Mesenchymal stem cell (in vitro differentiated cells and primary cell): ENCODE measurements around the gene SF3B3.

Experiments used
- DNase-seq: peaks from one replicate; pipeline ENCODE4 v3.0.0-alpha.2; 2013
- H2AFZ ChIP-seq: one replicate; pipeline ENCODE4 v1.6.1; 2013; ENCODE audit warnings: low read depth, mild to moderate bottlenecking, control low read depth, inconsistent platforms, low read length, moderate library complexity
- H2AK5ac ChIP-seq: 2 replicates; pipeline ENCODE4 v1.6.1; 2013; ENCODE audit warnings: low read length, moderate library complexity, mild to moderate bottlenecking, inconsistent platforms; ENCODE audit not compliant: severe bottlenecking
- H2BK120ac ChIP-seq: one replicate; pipeline ENCODE4 v1.6.1; 2013; ENCODE audit warnings: low read depth, mild to moderate bottlenecking, inconsistent platforms, low read length, moderate library complexity
- H2BK12ac ChIP-seq, 2 experiments: one replicate each; pipeline ENCODE4 v1.6.1; 2013; ENCODE audit warnings: inconsistent platforms in 2 of 2, low read length in 2 of 2, mild to moderate bottlenecking in 2 of 2, moderate library complexity in 2 of 2, control low read depth in 1 of 2
- H2BK15ac ChIP-seq: one replicate; pipeline ENCODE4 v1.6.1; 2013; ENCODE audit warnings: mild to moderate bottlenecking, low read depth, inconsistent platforms; ENCODE audit not compliant: poor library complexity, severe bottlenecking
- H2BK5ac ChIP-seq: 2 replicates; pipeline ENCODE4 v1.6.1; 2013; ENCODE audit warnings: low read depth, mild to moderate bottlenecking, low read length, control low read depth, inconsistent platforms; ENCODE audit not compliant: poor library complexity, severe bottlenecking
- H3K14ac ChIP-seq, 2 experiments: one replicate each; pipeline ENCODE4 v1.6.1; 2013; ENCODE audit warnings: inconsistent platforms in 2 of 2, low read length in 2 of 2, control low read depth in 1 of 2, mild to moderate bottlenecking in 1 of 2, moderate library complexity in 1 of 2
- H3K18ac ChIP-seq, 2 experiments: one replicate each; pipeline ENCODE4 v1.6.1; 2013; ENCODE audit warnings: inconsistent platforms in 2 of 2, low read length in 2 of 2, control low read depth in 1 of 2, low read depth in 1 of 2, mild to moderate bottlenecking in 1 of 2
- H3K23ac ChIP-seq, 2 experiments: one replicate each; pipeline ENCODE4 v1.6.1; 2013; ENCODE audit warnings: inconsistent platforms in 2 of 2, low read length in 2 of 2, mild to moderate bottlenecking in 2 of 2, moderate library complexity in 2 of 2, control low read depth in 1 of 2
- H3K27ac ChIP-seq: 2 replicates; pipeline ENCODE4 v1.5.1; 2013; ENCODE audit warnings: mild to moderate bottlenecking, moderate library complexity, low read length, control low read depth, inconsistent platforms; ENCODE audit not compliant: poor library complexity, severe bottlenecking
- H3K27me3 ChIP-seq, 2 experiments: 2 replicates each; pipeline versions ENCODE4 v1.6.1 to v1.7.0; 2013; ENCODE audit warnings: low read length in 2 of 2, mild to moderate bottlenecking in 2 of 2, moderate library complexity in 2 of 2, control low read depth in 1 of 2, inconsistent platforms in 1 of 2; ENCODE audit not compliant: control insufficient read depth in 1 of 2, insufficient read depth in 1 of 2
- H3K36me3 ChIP-seq, 2 experiments: 2 replicates each; pipeline versions ENCODE4 v1.6.1 to v1.7.0; 2013; ENCODE audit warnings: low read length in 2 of 2, control low read depth in 1 of 2, inconsistent platforms in 1 of 2, low read depth in 1 of 2, mild to moderate bottlenecking in 1 of 2; ENCODE audit not compliant: insufficient read depth in 2 of 2, control insufficient read depth in 1 of 2
- H3K4ac ChIP-seq, 2 experiments: one replicate each; pipeline ENCODE4 v1.6.1; 2013; ENCODE audit warnings: inconsistent platforms in 2 of 2, low read length in 2 of 2, mild to moderate bottlenecking in 2 of 2, moderate library complexity in 2 of 2, control low read depth in 1 of 2, low read depth in 1 of 2
- H3K4me1 ChIP-seq: 2 replicates; pipeline ENCODE4 v1.6.1; 2013; ENCODE audit warnings: low read depth, low read length, control low read depth; ENCODE audit not compliant: control insufficient read depth, insufficient read depth
- H3K4me2 ChIP-seq: 2 replicates; pipeline ENCODE4 v1.6.1; 2013; ENCODE audit warnings: low read length, mild to moderate bottlenecking, inconsistent platforms; ENCODE audit not compliant: poor library complexity, severe bottlenecking
- H3K4me3 ChIP-seq, 2 experiments: 2 replicates each; pipeline versions ENCODE4 v1.5.1 to v1.7.0; 2013; ENCODE audit warnings: low read length in 2 of 2, mild to moderate bottlenecking in 2 of 2, control low read depth in 1 of 2, low read depth in 1 of 2; ENCODE audit not compliant: insufficient read depth in 1 of 2
- H3K79me1 ChIP-seq: replicated peaks from 2 replicates; pipeline ENCODE4 v1.6.1; 2013; ENCODE audit warnings: mild to moderate bottlenecking, control low read depth, low read length, inconsistent platforms; ENCODE audit not compliant: poor library complexity, severe bottlenecking
- H3K9ac ChIP-seq: 2 replicates; pipeline ENCODE4 v1.7.0; 2013; ENCODE audit warnings: mild to moderate bottlenecking, low read length, moderate library complexity
- H3K9me3 ChIP-seq: 2 replicates; pipeline ENCODE4 v1.7.0; 2013; ENCODE audit warnings: mild to moderate bottlenecking, low read length; ENCODE audit not compliant: control insufficient read depth
- H4K8ac ChIP-seq: one replicate; pipeline ENCODE4 v1.6.1; 2013; ENCODE audit warnings: inconsistent platforms, mild to moderate bottlenecking, low read length, moderate library complexity
- H4K91ac ChIP-seq: one replicate; pipeline ENCODE4 v1.6.1; 2013; ENCODE audit warnings: mild to moderate bottlenecking, low read length, inconsistent platforms
- WGBS: methylation state at CpG from one replicate; pipeline ENCODE4 v1.1.7; 2013; ENCODE audit warnings: mixed read lengths; 5-methylcytosine and 5-hydroxymethylcytosine counted together

SF3B3 gene

DNA sequence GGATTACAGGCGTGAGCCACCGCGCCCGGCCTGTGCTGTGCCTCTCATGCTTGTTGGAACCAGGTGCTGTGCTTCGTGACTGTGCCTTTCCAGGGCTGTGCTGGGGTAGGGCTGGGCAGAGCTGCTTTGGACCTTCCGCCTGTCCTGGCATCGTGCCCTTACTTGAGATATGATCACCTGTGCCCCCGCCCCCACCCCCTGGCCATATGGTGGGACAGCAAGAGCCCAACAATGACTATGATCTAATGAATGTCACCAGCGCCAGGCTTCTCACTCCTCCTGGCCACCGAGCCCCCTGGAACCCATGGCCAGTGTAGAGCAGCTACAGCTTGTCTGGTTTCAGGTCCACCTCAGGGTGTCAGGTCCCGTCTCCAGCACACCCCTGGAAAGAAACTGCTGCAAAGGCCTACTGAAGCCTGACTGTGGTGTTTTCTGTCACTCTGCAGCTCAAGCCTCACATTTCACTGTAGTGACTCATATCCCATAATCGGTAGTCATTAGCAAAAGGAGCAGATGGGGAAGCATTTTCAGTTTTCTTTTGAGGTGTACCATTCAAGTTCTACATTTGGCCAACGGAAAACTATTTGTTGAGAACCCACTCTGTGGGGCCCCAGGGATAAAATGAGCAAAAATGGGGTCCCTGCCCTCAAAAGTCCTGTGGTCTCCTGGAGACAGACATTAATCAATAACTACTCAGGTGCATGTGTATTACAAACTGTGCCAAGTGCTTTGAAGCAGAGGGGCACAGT is 47.2 kb upstream of the SF3B3 start:
- H3K4me3 ChIP-seq = no peak overlapping the region
- peak overlapping the region; percentile 89 for H4K91ac ChIP-seq
- peak overlapping the region; percentile 7 to 77 for H2BK12ac ChIP-seq
- 65% methylated on average over 13 of the region's 13 CpGs for WGBS
- H3K27ac ChIP-seq = peak overlapping the region; percentile 97
- peak overlapping the region; percentile 56 to 89 for H3K18ac ChIP-seq
- H2AFZ ChIP-seq = no peak overlapping the region
- H3K23ac ChIP-seq = peak overlapping the region in 1 of 2 experiments; percentile 16
- peak overlapping the region; percentile 74 for H2BK120ac ChIP-seq
- H2AK5ac ChIP-seq = peak overlapping the region; percentile 94
- H3K4ac ChIP-seq = peak overlapping the region; percentile 0 to 82
- peak overlapping the region; percentile 70 for H4K8ac ChIP-seq
- no peak overlapping the region for H2BK5ac ChIP-seq
- no peaks in the 10 kb centered on the region for H3K79me1 ChIP-seq
- peak overlapping the region; percentile 78 for H3K9ac ChIP-seq
- peaks cover 37% of the 10 kb centered on the region for H3K4me1 ChIP-seq
- DNase-seq = peak; percentile 79
- no peaks in the 10 kb centered on the region for H3K9me3 ChIP-seq
- peak overlapping the region; percentile 78 for H2BK15ac ChIP-seq
- no peaks in the 10 kb centered on the region for H3K27me3 ChIP-seq
- H3K36me3 ChIP-seq = peaks cover 40 to 73% of the 10 kb centered on the region in 2 experiments
- peak overlapping the region; percentile 38 for H3K4me2 ChIP-seq
- H3K14ac ChIP-seq = peak overlapping the region in 1 of 2 experiments; percentile 62

- Histone ChIP-seq H3K27me3 (no peaks in the 10 kb centered on the region), H3K4me3 (no peak overlapping the region), H3K4ac (no peak overlapping the region), H4K8ac (no peak overlapping the region), H3K9me3 (no peaks in the 10 kb centered on the region), H2BK120ac (no peak overlapping the region), H2BK15ac (no peak overlapping the region), H3K36me3 (peaks cover 50 to 68% of the 10 kb centered on the region in 2 experiments), H4K91ac (peak overlapping the region; percentile 11), H3K14ac (no peak overlapping the region), H3K4me1 (peaks cover 44% of the 10 kb centered on the region), H3K18ac (no peak overlapping the region), H2AFZ (no peak overlapping the region), H3K9ac (no peak overlapping the region), H3K79me1 (no peaks in the 10 kb centered on the region), H2BK5ac (no peak overlapping the region), H2BK12ac (no peak overlapping the region), H2AK5ac (peak overlapping the region; percentile 45), H3K23ac (no peak overlapping the region), H3K27ac (no peak overlapping the region), H3K4me2 (no peak overlapping the region)
- WGBS = 96% methylated on average over 8 of the region's 8 CpGs
- DNase-seq = no peak
Observed at GRCh38 chr16:70478169-70478568, 45.4 kb upstream of the SF3B3 start.

DNA sequence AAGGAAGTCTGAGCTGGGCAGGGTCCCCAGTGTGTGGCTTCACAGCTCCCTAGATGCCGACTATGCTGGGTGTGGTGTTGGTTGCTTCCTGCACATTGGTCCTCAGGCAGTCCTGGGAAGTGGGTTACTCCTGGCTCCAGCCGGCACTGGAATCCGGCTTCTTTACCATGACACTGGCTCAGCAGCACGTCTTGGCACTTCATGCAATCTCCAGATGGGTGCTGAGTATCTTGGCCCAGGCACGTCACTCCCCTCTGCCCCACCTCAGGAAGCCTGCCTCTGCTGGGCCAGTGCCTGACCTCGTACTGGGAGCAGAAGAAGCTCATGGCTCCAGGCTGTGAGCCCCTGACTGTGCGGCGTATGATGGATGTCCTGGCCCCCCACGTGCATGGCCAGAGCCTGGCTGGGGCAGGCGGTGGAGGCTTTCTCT is 44.7 kb upstream of the SF3B3 start:
- no peak overlapping the region for H3K4ac ChIP-seq
- H2BK12ac ChIP-seq = no peak overlapping the region
- H3K9me3 ChIP-seq = no peaks in the 10 kb centered on the region
- 90% methylated on average over 10 of the region's 10 CpGs for WGBS
- peaks cover 45% of the 10 kb centered on the region for H3K4me1 ChIP-seq
- H3K18ac ChIP-seq = no peak overlapping the region
- H2AFZ ChIP-seq = no peak overlapping the region
- DNase-seq = no peak
- no peak overlapping the region for H3K4me2 ChIP-seq
- no peak overlapping the region for H4K8ac ChIP-seq
- H3K27me3 ChIP-seq = no peaks in the 10 kb centered on the region
- no peak overlapping the region for H2AK5ac ChIP-seq
- no peak overlapping the region for H2BK15ac ChIP-seq
- no peak overlapping the region for H3K4me3 ChIP-seq
- no peak overlapping the region for H2BK120ac ChIP-seq
- H3K36me3 ChIP-seq = peaks cover 51 to 68% of the 10 kb centered on the region in 2 experiments
- no peak overlapping the region for H2BK5ac ChIP-seq
- no peak overlapping the region for H3K23ac ChIP-seq
- H3K9ac ChIP-seq = no peak overlapping the region
- no peaks in the 10 kb centered on the region for H3K79me1 ChIP-seq
- no peak overlapping the region for H3K27ac ChIP-seq
- H4K91ac ChIP-seq = no peak overlapping the region
- no peak overlapping the region for H3K14ac ChIP-seq

GRCh38 chr16:70480127-70481105 is 43.2 kb upstream of the SF3B3 start:
- Histone ChIP-seq H2BK5ac (no peak overlapping the region), H3K27me3 (no peaks in the 10 kb centered on the region), H4K8ac (no peak overlapping the region), H3K36me3 (peaks cover 56 to 60% of the 10 kb centered on the region in 2 experiments), H3K18ac (no peak overlapping the region), H2BK15ac (no peak overlapping the region), H3K27ac (no peak overlapping the region), H2BK12ac (no peak overlapping the region), H3K4me2 (no peak overlapping the region), H3K9ac (no peak overlapping the region), H3K79me1 (no peaks in the 10 kb centered on the region), H3K4ac (no peak overlapping the region), H3K23ac (no peak overlapping the region), H2AK5ac (no peak overlapping the region), H3K14ac (no peak overlapping the region), H3K4me3 (no peak overlapping the region), H2BK120ac (no peak overlapping the region), H3K4me1 (peaks cover 35% of the 10 kb centered on the region), H3K9me3 (no peaks in the 10 kb centered on the region), H2AFZ (no peak overlapping the region), H4K91ac (no peak overlapping the region)
- DNase-seq = no peak
- 95% methylated on average over 17 of the region's 17 CpGs for WGBS
